DMS53 (cell line): ENCODE results near the gene COMT.
A peak's percentile ranks its signal among the peaks of the same experiment; 100 is the strongest.

ENCODE experiments used
- DNase-seq: peaks from one replicate; lab custom pipeline; 2025; lab: John Stamatoyannopoulos, UW

The COMT gene

GRCh38 chr22:19983741-19984140, 42.2 kb downstream of the COMT start:
- no peak for DNase-seq

- peak; percentile 75 for DNase-seq
Observed at GRCh38 chr22:19984201-19984753, 42.7 kb downstream of the COMT start.

GRCh38 chr22:19984851-19985811, 43.6 kb downstream of the COMT start:
- no peak for DNase-seq

- DNase-seq, result peak; percentile 26
Observed at GRCh38 chr22:19986011-19986409, 44.4 kb downstream of the COMT start.

- DNase-seq, result peak; percentile 78
Observed at GRCh38 chr22:19986410-19987341, 45.1 kb downstream of the COMT start.

- DNase-seq, result no peak
Observed at GRCh38 chr22:19987394-19988306, 46.1 kb downstream of the COMT start.

GRCh38 chr22:19988331-19988808, 46.8 kb downstream of the COMT start:
- no peak for DNase-seq

- no peak for DNase-seq
Observed at GRCh38 chr22:19988965-19989724, 47.6 kb downstream of the COMT start.

GRCh38 chr22:19989725-19990067, 48.1 kb downstream of the COMT start:
- no peak for DNase-seq

- DNase-seq, result no peak
Observed at GRCh38 chr22:19990188-19990587, 48.6 kb downstream of the COMT start.

GRCh38 chr22:19990609-19991394, 49.2 kb downstream of the COMT start:
- no peak for DNase-seq

GRCh38 chr22:19991395-19991644, 49.7 kb downstream of the COMT start:
- DNase-seq, result no peak

GRCh38 chr22:19991645-19992451, 50.3 kb downstream of the COMT start:
- DNase-seq, result no peak

- DNase-seq, result no peak
Observed at GRCh38 chr22:19992481-19992911, 50.9 kb downstream of the COMT start.

GRCh38 chr22:19992921-19993355, 51.4 kb downstream of the COMT start:
- DNase-seq, result no peak

GRCh38 chr22:19993926-19994325, 52.4 kb downstream of the COMT start:
- DNase-seq, result no peak

GRCh38 chr22:19994851-19995610, 53.5 kb downstream of the COMT start:
- no peak for DNase-seq
